Left ventricle myocardium superior (tissue), 1 donor: ENCODE results near the gene SLC5A11. TPM values are rescaled to one million over a fixed set of nuclear protein-coding genes. Genes with fewer than 3 reads are reported as not detected.
"Not testable (repeated sequence)": the region's sequence is repeated elsewhere in the genome, so short reads cannot be mapped to it uniquely, and the experiment has no call there.

Experiments
- ATAC-seq: fragments of 200-7000 bp; cut with Tn5 transposase; one replicate; pipeline ENCODE4 v1.9.1; 2020; ENCODE audit warnings: mild to moderate bottlenecking, moderate library complexity
- DNase-seq: peaks from one replicate; pipeline ENCODE4 v3.0.0-alpha.2; 2020
- intact Hi-C: fragments of 100-400 bp; cut with micrococcal nuclease; formaldehyde crosslinking; loops from one replicate; pipeline ENCODE4 v1.11.0; 2022
- total RNA-seq: library from RNA; stranded (reverse); fragmentation: NEBNext Ultra II Directional; extraction: Animal tissue kit (Norgen Biotek cat#: 25700); gene quantifications from one replicate; pipeline ENCODE4 v1.2.1, GENCODE V29; 2021
- donor health status: DM: no; HTN: yes; CAD: no; lungs with severe emphysema.

Gene SLC5A11
- total RNA-seq, 1 donor from 2014 or later: not detected

DNA sequence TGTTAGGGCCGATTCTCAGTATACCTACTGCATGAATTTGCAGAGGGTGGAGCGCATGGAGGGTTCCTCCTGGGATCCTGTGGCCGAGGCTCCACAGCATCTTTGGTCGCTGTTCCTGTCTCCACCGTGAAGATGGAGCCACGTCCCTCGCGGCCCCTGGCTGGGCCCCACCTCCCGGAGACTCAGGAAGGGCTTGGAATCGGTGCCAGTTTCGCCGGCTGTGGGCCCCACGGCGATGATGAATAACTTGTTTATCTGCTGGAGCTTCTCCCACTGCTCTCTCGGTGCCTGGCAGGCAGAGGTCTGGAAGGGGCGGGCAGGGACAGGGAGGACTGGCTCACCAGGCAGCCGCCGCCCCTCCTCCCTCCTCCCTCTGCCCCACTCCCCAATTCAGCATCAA, 8.1 kb downstream of the SLC5A11 start:
- intact Hi-C loops: no loop called here
- peak; percentile 52 for DNase-seq
- ATAC-seq: peak; percentile 69

DNA sequence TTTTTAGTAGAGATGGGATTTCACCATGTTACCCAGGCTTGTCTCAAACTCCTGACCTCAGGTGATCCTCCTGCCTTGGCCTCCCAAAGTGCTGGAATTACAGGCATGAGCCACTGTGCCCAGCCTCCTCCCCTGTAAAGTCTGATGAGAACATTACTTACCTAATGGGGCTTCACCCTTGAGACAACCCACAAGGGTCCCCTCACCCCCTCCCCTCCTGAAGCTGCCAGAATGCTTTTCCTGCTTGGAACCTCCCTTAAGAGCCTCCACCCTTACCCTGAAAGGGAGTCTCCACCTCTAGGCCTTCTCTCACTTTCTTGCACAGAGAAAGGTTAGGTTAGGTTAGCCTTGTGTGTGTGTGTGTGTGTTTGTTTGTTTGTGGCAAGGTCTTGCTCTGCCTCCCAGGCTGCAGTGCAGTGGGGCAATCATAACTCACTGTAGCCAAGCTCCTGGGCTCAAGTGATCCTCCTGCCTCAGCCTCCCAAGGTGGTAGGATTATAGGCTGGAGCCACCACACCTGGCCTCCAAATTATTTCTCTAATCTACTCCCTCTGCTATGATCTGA, 8.9 kb downstream of the SLC5A11 start:
- DNase-seq (no peak), ATAC-seq (no peak)
- intact Hi-C loops: no loop called here

DNA sequence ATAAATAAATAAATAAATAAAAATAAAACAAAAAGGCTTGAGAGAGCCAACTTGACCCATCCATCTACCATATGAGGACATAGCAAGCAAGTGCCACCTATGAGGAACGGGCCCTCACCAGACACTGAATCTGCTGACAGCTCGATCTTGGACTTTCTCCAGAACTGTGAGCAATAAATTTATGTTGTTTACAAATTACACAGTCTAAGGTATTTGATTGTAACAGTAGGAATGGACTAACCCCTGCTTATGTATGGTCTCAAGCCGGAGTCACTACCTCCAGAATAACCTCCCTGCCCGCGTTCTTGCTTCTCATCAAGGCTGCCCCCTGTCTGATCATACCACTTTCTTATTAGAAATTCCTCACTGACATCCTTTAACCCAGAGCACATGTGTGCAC, 9.9 kb downstream of the SLC5A11 start:
- no peak for ATAC-seq
- no peak for DNase-seq
- intact Hi-C loops: no loop called here

DNA sequence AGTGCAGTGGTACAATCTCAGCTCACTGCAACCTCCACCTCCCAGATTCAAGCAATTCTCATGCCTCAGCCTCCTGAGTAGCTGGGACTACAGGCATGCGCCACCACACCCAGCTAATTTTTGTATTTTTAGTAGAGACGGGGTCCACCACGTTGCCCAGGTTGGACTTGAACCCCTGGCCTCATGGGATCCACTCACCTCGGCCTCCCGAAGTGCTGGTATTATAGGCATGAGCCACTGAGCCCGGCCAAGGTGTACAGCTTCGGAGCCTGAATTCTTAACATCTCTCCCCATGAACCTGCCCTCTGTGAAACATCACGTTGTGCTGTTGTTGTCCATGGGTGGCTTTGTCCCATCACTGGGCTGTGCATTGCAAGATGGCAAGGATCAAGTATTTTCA, 11.1 kb downstream of the SLC5A11 start:
- ATAC-seq, intact Hi-C loops, DNase-seq: not testable (repeated sequence)

DNA sequence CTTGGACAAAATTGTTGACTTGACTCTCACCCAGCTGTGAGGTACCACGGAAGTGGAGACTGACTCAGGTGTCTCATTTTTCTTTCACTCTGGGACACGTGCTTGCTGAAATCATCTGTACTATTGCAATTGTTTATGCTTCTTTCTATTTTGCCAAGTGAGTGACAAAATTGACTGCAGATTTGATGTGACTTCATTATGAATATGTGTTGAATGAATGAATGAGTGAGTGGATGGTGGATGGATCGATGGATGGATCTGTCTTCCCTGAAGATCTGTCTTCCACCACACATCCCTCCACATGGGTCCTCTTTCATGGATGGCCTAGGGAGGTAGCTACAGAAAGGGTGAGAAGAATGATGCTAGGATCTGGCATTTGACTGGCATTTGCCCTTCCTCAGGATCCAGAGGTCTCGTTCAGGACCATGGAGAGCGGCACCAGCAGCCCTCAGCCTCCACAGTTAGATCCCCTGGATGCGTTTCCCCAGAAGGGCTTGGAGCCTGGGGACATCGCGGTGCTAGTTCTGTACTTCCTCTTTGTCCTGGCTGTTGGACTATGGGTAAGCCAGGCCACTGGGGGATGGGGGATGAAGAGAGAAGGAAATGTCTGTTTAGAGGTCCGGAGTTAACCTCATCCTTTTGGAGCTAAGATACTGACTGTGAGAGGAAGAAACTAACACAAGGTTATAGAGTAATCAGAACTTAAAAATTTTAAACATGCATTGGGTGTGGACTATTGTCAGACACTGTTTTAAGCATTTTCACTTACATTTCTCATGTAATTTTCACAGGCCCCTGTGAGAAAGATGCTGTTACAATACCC, 12.7 kb downstream of the SLC5A11 start:
- ATAC-seq (peak; percentile 58), DNase-seq (peak; percentile 68)
- intact Hi-C loops: no loop called here

DNA sequence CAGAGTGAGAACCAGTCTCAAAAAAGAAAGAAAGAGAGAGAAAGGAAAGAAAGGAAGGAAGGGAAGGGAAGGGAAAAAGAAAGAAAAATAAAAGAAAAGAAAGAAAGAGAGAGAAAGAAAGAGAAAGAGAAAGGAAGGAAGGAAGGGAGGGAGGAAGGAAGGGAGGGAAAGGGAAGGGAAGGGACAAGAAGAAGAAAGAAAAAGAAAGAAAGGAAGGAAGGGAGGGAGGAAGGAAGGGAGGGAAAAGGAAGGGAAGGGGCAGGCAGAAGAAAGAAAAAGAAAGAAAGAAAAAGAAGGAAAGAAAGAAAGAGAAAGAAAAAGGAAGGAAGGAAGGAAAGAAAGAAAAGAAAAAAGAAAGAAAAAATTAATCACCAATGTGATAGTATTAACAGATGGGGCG, 15.7 kb downstream of the SLC5A11 start:
- no peak for DNase-seq
- no peak for ATAC-seq
- intact Hi-C loops: no loop called here

DNA sequence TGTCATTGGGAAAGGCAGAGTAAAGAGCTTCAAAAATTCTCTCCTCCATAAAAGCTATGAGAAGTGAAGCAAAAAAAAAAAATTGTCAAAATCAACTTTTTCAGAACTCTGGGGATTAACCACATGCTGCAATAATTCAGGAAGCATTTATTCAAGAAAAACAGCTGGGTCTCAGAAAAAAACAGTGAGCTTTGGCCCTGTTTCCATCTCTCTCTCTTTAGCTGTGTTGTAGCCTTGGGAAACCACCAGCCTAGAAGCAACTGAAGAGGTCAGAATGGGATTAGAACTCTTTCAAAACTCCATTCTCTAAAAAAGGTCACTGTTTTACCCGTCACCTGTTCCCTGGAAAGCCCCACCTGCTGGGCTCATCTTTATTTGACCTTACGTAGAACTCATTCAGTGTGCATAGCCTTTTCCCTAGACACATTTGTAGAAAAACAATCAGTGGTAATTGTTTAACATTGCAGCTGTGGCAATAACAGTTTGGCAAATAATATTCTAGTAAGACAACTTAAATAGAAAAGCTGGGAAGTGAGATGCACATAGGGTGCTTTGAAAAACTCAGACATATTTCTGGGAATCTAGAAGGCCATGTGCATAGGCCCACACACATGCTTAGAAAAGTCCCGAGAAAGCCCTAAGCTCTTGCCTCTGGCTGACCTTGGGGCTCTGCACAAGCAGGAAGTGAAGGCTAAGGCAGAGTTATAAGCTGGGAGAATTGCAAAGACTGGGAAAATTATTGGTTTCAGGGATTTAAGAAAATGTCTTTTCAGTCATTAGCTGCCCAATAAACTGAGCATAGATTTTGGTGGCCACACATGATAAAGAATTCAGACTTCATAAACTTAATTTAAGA, 18.0 kb downstream of the SLC5A11 start:
- intact Hi-C loops: no loop called here
- no peak for ATAC-seq
- no peak for DNase-seq

DNA sequence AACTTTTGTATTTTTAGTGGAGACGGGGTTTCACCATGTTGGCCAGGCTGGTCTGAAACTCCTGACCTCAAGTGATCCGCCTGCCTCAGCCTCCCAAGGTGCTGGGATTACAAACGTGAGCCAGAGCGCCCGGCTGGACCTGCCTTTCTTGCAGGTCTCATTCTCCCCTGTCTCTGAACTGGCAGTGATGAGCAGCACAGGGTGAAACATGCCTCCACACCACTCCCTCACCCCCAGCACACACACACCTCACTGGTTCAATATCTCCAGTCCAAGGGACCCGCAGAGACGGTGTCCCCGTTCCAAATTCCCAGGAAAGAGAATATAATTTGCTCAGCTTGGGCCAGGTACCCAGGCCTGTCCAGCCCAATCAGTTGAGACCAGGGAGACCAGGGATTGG, 23.3 kb downstream of the SLC5A11 start:
- no peak for ATAC-seq
- intact Hi-C loops: no loop called here
- DNase-seq: no peak

DNA sequence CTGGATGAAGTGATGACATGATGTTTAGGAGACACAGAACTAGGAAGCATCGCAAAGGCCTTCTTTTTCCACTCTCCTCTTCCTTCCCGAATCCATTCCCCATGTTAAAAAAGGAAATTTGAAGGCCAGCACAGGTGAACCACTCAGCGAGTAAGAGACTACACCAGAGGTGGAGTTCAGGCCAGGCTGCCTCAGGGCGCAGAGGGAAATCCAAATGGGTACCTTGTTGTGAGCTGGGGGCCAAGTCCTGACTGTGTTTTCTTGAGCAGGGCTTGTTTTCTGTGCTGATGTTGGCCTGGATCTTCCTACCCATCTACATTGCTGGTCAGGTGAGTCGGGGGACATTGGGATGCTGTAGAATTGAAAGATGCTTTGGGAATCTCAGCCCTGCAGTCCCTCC, 26.1 kb downstream of the SLC5A11 start:
- ATAC-seq (no peak), DNase-seq (no peak)
- intact Hi-C loops: no loop called here

DNA sequence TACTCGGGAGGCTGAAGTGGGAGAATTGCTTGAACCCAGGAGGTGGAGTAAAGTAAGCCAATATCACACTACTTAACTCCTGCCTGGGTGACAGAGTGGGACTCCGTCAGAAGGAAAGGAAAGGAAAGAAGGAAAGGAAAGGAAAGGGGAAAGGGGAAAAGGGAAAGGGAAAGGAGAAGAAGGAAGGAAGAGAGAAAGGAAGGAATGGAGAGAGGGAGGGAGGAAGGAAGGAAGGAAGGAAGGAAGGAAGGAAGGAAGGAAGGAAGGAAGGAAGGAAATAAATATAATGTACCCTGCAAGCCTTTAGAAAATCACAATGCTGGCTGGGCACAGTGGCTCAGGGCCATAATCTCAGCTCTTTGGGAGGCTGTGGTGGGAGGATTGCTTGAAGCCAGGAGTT, 27.3 kb downstream of the SLC5A11 start:
- intact Hi-C loops: no loop called here
- ATAC-seq (no peak), DNase-seq (no peak)

DNA sequence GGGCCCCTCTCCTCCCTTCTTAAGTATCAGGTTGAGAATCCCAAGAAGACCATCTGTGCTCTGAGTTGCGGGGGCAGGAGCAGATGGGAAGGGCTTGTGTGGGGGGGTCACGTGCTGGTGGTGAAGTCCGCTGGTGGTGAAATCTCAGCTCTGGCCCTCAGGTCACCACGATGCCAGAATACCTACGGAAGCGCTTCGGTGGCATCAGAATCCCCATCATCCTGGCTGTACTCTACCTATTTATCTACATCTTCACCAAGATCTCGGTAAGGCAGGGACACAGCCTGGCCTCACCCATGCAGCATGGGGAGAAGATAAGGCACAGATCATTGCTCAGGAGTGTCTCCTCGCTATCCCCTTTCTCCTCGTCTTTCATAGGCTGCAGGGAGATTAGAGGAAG, 29.7 kb downstream of the SLC5A11 start:
- ATAC-seq (no peak), DNase-seq (no peak)
- intact Hi-C loops: no loop called here

DNA sequence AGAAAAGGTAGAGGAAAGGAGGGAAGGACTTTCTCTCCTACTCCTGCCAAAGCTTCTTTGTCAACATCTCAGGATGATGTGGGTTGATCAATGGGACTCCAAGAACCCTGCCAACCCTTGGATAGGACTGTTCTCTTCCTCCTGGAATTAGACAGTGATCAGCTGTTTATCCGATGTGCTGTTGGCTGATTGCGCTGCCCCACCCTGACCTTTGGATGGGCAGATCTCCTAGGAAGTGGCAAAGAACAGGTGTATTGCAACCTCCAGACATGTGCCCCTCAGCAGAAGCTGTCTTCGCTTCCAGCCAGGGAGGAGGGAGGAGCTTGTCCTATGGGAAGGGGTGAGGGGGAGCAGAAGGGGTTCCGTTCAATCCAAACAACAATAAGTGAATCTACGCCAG, 30.5 kb downstream of the SLC5A11 start:
- intact Hi-C loops: no loop called here
- no peak for ATAC-seq
- DNase-seq: no peak

DNA sequence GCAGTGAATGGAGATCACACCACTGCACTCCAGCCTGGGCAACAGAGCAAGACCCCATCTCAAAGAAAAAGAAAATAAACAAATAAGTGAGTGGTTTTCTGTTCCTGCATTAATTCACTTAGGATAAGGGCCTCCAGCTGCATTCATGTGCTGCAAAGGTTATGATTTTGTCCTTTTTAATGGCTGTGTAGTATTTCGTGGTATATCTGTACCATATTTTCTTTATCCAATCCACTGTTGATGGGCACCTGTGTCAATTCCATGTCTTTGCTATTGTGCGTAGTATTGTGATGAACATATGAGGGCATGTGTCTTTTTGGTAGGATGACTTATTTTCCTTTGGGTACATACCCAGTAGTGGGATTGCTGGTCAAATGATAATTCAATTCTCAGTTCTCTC, 33.9 kb downstream of the SLC5A11 start:
- intact Hi-C loops: no loop called here
- DNase-seq (no peak), ATAC-seq (no peak)

DNA sequence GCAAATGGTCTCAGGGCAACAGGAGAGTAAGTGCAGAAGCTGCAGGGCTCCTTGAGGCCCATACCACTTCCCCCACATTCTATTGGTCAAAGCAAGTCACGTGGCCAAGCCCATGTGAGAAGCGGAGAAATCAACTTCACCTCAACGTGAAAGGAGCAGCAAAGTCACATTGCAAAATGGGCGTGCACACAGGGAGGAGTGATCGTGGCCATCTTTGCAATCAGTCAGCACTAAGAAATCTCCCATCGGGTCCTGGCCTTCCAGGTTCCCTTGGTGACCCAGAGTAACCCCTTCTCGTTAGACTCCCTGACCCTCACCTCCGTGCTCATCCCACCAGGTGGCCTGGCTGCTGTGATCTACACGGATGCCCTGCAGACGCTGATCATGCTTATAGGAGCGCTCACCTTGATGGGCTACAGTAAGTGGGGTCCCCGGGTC, 38.0 kb downstream of the SLC5A11 start:
- intact Hi-C loops: no loop called here
- no peak for ATAC-seq
- no peak for DNase-seq

DNA sequence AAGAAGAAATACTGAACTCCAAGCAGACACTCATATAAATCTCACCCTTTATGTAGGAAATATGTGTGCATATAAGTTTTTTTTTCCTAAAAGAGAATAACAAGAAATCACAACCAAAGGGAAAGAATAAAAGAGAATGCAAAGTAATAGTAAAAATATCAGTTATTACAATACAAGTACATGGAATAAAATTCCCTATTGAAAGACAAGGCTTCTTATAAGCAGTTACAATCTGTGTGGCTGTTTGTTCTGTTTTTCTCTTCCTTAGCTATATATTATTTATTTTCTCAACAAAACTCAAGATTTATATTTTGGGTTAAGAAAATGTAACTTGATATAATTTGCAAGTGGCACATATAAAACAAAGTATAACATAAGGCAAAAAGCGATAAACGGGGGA, 41.7 kb downstream of the SLC5A11 start:
- DNase-seq: no peak
- ATAC-seq: no peak

DNA sequence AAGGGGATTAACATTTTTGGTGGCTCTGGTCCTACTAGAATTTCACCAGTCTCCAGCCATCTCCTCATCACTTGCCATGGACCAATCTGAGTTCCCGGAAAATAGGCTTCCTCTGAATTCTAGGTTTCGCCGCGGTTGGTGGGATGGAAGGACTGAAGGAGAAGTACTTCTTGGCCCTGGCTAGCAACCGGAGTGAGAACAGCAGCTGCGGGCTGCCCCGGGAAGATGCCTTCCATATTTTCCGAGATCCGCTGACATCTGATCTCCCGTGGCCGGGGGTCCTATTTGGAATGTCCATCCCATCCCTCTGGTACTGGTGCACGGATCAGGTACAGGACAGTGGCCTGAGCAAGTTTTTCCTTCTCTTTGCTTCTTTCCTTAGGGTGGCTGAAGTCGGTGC, 45.0 kb downstream of the SLC5A11 start:
- intact Hi-C loops: no loop called here
- ATAC-seq (no peak), DNase-seq (no peak)

More for the DNA sequence above, 41.7 kb downstream of the SLC5A11 start:
- intact Hi-C loops: no loop called here

DNA sequence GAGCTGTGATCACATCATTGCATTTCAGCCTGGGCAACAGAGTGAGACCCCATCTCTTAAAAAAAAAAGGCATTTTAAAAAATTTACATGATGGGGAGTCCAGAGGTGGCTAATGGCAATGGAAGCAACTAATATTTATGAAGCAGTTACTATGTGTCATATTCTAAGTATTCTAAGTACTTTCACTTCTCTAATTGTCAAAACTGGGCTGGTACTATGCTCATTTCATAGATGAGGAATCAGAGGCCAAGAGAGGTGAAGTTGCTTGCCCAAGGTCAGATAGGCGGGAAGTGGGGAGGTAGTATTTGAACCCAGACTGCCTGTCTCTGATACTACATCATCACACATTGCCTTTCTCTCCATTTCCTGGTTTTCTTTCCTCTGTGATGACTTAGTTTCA, 50.7 kb downstream of the SLC5A11 start:
- intact Hi-C loops: no loop called here
- DNase-seq: no peak
- ATAC-seq: no peak

DNA sequence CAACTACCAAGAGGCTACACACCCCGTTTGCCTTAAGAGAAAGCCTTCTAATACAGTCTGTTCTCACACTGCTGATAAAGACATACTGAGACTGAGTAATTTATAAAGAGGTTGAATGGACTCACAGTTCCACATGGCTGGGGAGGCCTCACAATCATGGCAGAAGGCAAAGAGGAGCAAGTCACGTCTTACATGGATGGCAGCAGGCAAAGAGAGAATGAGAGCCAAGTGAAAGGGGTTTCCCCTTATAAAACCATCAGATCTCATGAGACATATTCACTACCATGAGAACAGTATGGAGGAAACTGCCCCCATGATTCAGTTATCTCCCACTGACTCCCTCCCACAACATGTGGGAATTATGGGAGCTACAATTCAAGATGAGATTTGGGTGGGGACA, 51.8 kb downstream of the SLC5A11 start:
- ATAC-seq, DNase-seq, intact Hi-C loops: not testable (repeated sequence)

DNA sequence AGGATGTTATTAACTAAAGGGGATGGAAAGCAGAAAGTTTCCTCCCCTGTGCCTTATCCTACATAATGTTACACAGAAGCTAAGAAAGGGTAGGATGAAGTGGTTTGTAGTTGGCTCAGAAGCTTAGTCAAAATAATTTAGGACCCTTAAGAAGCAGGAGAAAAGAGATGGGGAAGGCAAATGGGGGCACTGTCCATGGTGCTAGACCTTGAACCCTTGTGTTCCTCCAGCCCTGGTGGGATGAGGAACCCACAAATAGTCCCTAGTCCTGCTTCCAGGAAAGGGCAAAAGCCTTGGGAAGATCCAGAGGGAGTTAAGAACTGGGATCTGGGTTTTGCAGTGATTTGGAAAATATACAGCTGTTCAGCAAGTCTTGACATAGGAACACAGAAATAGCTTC, 54.5 kb downstream of the SLC5A11 start:
- ATAC-seq: no peak
- intact Hi-C loops: no loop called here
- DNase-seq: no peak

DNA sequence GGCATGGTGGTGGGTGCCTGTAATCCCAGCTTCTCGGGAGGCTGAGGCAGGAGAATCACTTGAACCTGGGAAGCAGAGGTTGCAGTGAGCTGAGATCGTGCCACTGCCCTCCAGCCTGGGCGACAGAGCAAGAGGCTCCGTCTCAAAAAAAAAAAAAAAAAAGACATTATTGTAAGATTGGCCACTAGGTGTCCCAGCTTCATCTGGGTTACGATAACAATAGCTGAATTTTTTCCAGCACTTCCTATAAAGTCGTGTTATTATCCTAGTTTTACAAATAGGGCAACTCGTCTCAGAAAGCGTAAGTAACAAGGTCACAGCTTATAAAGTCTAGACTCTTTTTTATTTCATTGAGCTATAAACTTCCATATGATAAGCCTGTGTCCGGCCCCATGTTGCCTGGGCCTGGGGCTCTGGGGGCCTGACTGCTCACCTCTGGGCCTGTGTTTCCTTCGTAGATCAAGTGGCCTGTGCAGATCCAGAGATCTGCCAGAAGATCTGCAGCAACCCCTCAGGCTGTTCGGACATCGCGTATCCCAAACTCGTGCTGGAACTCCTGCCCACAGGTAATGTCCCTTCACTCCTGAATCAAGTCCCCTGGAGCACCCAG, 60.5 kb downstream of the SLC5A11 start:
- DNase-seq: no peak
- intact Hi-C loops: no loop called here
- ATAC-seq: no peak
